HepG2 (cell line): Measurements from ENCODE around the gene ARL3. TPM values are rescaled to one million over a fixed set of nuclear protein-coding genes. Genes with fewer than 3 reads are reported as not detected.

Source experiments
- HMGA1 ChIP-seq: sonication (generic); formaldehyde crosslinking; conservative IDR thresholded peaks from 2 replicates; pipeline ENCODE4 v1.4.0; 2020; ENCODE audit warnings: missing genetic modification reagents
- MEIS2 ChIP-seq: sonication (generic); formaldehyde crosslinking; IDR thresholded peaks from 2 replicates; pipeline ENCODE4 v1.9.0; 2021; ENCODE audit warnings: mild to moderate bottlenecking, missing genetic modification reagents
- PHF5A ChIP-seq: IDR thresholded peaks from one replicate; pipeline ENCODE4 v1.6.1; 2018; ENCODE audit warnings: low read depth, missing genetic modification reagents; ENCODE audit not compliant: unreplicated experiment
- TBL1XR1 ChIP-seq: fragments of 150-350 bp; IDR thresholded peaks from 2 replicates; pipeline ENCODE4 v1.6.1; 2014; ENCODE audit warnings: borderline replicate concordance, low read length; ENCODE audit not compliant: partially characterized antibody
- TOPORS ChIP-seq: sonication (generic); formaldehyde crosslinking; IDR thresholded peaks from 2 replicates; pipeline ENCODE4 v1.8.0; 2023; ENCODE audit warnings: mild to moderate bottlenecking, missing genetic modification reagents
- ZNF235 ChIP-seq: sonication (generic); formaldehyde crosslinking; IDR thresholded peaks from 2 replicates; pipeline ENCODE4 v1.8.1; 2023; ENCODE audit warnings: mild to moderate bottlenecking, missing genetic modification reagents, borderline replicate concordance
- polyA plus RNA-seq, 8 experiments: library from polyadenylated mRNA; depleted of rRNA in 3 of 8; stranded (reverse) in 7 of 8; unstranded in 1 of 8; fragments of >200 nt; fragmentation: Illumina TruSeq in 4 of 8; extraction: Trizol in 4 of 8; gene quantifications; 2 replicates each; pipeline versions ENCODE4 v1.2.1 to v1.2.3, GENCODE V29; 2011 to 2016; ENCODE audit warnings: low read depth in 4 of 8, missing spikeins in 1 of 8, mixed read lengths in 1 of 8; ENCODE audit not compliant: insufficient read depth in 1 of 8
- total RNA-seq, 5 experiments: library from RNA; depleted of rRNA; stranded (reverse); fragments of >200 nt; fragmentation: Illumina TruSeq; extraction: Trizol; gene quantifications; 2 replicates each; pipeline ENCODE4 v1.2.3, GENCODE V29; 2016; ENCODE audit warnings: low read depth in 1 of 5
- TF ChIP-seq, protein P1 (sequence below): sonication (generic); formaldehyde crosslinking; IDR thresholded peaks from 2 replicates; pipeline ENCODE4 v1.5.1; 2020; ENCODE audit warnings: mild to moderate bottlenecking, missing genetic modification reagents, borderline replicate concordance
- TF ChIP-seq, protein P2 (sequence below): fragments of 450-650 bp; IDR thresholded peaks from 2 replicates; pipeline ENCODE4 v1.6.1; 2016
- TF ChIP-seq, protein P3 (sequence below): IDR thresholded peaks from 2 replicates; pipeline ENCODE4 v1.6.1; 2016; ENCODE audit warnings: missing compliant biosample characterization, missing genetic modification reagents, borderline replicate concordance
- TF ChIP-seq, protein P4 (sequence below): sonication (generic); formaldehyde crosslinking; IDR thresholded peaks from one replicate; pipeline ENCODE4 v1.5.1; 2020; ENCODE audit warnings: mild to moderate bottlenecking, missing genetic modification reagents; ENCODE audit errors: not compliant biosample characterization

Gene ARL3
- total and polyA plus RNA-seq, 2 of the 13 experiments (the other 11 are each of a cell fraction or from before 2014, with no cell fraction given): 5.2 to 6.6 TPM

DNA sequence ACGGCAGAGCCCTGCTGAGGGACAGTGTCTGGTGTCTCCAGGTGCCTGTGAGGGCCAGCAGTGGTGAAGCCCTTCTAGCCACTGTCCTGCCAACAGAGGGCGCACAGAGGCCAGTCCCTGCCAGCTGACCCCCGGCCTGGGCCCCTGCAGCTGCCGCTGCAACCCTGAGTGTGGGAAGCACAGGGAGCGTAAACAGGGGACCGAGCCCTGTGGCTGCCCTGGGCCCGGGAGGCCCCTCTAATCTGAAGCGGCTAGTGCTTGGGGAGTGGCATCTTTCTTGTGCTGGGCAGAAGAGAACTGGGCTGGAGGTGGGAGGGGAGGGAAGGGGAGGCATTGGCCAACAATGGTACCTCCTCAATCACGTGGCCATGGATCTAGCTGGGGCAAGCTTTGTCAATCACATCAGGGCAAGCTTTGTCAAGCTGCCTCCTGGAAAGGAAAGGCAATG lies 35.3 kb downstream of the ARL3 start (continued):
- TF ChIP-seq, protein P1, sequence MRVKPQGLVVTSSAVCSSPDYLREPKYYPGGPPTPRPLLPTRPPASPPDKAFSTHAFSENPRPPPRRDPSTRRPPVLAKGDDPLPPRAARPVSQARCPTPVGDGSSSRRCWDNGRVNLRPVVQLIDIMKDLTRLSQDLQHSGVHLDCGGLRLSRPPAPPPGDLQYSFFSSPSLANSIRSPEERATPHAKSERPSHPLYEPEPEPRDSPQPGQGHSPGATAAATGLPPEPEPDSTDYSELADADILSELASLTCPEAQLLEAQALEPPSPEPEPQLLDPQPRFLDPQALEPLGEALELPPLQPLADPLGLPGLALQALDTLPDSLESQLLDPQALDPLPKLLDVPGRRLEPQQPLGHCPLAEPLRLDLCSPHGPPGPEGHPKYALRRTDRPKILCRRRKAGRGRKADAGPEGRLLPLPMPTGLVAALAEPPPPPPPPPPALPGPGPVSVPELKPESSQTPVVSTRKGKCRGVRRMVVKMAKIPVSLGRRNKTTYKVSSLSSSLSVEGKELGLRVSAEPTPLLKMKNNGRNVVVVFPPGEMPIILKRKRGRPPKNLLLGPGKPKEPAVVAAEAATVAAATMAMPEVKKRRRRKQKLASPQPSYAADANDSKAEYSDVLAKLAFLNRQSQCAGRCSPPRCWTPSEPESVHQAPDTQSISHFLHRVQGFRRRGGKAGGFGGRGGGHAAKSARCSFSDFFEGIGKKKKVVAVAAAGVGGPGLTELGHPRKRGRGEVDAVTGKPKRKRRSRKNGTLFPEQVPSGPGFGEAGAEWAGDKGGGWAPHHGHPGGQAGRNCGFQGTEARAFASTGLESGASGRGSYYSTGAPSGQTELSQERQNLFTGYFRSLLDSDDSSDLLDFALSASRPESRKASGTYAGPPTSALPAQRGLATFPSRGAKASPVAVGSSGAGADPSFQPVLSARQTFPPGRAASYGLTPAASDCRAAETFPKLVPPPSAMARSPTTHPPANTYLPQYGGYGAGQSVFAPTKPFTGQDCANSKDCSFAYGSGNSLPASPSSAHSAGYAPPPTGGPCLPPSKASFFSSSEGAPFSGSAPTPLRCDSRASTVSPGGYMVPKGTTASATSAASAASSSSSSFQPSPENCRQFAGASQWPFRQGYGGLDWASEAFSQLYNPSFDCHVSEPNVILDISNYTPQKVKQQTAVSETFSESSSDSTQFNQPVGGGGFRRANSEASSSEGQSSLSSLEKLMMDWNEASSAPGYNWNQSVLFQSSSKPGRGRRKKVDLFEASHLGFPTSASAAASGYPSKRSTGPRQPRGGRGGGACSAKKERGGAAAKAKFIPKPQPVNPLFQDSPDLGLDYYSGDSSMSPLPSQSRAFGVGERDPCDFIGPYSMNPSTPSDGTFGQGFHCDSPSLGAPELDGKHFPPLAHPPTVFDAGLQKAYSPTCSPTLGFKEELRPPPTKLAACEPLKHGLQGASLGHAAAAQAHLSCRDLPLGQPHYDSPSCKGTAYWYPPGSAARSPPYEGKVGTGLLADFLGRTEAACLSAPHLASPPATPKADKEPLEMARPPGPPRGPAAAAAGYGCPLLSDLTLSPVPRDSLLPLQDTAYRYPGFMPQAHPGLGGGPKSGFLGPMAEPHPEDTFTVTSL (CRISPR knock-in tag): no peak
- TF ChIP-seq TOPORS (CRISPR knock-in tag) (no peak), ZNF235 (CRISPR knock-in tag) (no peak), HMGA1 (CRISPR knock-in tag) (no peak), MEIS2 (no peak), TBL1XR1 (no peak), PHF5A (CRISPR knock-in tag) (no peak)
- TF ChIP-seq, protein P2, sequence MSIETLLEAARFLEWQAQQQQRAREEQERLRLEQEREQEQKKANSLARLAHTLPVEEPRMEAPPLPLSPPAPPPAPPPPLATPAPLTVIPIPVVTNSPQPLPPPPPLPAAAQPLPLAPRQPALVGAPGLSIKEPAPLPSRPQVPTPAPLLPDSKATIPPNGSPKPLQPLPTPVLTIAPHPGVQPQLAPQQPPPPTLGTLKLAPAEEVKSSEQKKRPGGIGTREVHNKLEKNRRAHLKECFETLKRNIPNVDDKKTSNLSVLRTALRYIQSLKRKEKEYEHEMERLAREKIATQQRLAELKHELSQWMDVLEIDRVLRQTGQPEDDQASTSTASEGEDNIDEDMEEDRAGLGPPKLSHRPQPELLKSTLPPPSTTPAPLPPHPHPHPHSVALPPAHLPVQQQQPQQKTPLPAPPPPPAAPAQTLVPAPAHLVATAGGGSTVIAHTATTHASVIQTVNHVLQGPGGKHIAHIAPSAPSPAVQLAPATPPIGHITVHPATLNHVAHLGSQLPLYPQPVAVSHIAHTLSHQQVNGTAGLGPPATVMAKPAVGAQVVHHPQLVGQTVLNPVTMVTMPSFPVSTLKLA: no peak
- TF ChIP-seq, protein P3, sequence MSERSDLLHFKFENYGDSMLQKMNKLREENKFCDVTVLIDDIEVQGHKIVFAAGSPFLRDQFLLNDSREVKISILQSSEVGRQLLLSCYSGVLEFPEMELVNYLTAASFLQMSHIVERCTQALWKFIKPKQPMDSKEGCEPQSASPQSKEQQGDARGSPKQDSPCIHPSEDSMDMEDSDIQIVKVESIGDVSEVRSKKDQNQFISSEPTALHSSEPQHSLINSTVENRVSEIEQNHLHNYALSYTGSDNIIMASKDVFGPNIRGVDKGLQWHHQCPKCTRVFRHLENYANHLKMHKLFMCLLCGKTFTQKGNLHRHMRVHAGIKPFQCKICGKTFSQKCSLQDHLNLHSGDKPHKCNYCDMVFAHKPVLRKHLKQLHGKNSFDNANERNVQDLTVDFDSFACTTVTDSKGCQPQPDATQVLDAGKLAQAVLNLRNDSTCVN: no peak
- TF ChIP-seq, protein P4, sequence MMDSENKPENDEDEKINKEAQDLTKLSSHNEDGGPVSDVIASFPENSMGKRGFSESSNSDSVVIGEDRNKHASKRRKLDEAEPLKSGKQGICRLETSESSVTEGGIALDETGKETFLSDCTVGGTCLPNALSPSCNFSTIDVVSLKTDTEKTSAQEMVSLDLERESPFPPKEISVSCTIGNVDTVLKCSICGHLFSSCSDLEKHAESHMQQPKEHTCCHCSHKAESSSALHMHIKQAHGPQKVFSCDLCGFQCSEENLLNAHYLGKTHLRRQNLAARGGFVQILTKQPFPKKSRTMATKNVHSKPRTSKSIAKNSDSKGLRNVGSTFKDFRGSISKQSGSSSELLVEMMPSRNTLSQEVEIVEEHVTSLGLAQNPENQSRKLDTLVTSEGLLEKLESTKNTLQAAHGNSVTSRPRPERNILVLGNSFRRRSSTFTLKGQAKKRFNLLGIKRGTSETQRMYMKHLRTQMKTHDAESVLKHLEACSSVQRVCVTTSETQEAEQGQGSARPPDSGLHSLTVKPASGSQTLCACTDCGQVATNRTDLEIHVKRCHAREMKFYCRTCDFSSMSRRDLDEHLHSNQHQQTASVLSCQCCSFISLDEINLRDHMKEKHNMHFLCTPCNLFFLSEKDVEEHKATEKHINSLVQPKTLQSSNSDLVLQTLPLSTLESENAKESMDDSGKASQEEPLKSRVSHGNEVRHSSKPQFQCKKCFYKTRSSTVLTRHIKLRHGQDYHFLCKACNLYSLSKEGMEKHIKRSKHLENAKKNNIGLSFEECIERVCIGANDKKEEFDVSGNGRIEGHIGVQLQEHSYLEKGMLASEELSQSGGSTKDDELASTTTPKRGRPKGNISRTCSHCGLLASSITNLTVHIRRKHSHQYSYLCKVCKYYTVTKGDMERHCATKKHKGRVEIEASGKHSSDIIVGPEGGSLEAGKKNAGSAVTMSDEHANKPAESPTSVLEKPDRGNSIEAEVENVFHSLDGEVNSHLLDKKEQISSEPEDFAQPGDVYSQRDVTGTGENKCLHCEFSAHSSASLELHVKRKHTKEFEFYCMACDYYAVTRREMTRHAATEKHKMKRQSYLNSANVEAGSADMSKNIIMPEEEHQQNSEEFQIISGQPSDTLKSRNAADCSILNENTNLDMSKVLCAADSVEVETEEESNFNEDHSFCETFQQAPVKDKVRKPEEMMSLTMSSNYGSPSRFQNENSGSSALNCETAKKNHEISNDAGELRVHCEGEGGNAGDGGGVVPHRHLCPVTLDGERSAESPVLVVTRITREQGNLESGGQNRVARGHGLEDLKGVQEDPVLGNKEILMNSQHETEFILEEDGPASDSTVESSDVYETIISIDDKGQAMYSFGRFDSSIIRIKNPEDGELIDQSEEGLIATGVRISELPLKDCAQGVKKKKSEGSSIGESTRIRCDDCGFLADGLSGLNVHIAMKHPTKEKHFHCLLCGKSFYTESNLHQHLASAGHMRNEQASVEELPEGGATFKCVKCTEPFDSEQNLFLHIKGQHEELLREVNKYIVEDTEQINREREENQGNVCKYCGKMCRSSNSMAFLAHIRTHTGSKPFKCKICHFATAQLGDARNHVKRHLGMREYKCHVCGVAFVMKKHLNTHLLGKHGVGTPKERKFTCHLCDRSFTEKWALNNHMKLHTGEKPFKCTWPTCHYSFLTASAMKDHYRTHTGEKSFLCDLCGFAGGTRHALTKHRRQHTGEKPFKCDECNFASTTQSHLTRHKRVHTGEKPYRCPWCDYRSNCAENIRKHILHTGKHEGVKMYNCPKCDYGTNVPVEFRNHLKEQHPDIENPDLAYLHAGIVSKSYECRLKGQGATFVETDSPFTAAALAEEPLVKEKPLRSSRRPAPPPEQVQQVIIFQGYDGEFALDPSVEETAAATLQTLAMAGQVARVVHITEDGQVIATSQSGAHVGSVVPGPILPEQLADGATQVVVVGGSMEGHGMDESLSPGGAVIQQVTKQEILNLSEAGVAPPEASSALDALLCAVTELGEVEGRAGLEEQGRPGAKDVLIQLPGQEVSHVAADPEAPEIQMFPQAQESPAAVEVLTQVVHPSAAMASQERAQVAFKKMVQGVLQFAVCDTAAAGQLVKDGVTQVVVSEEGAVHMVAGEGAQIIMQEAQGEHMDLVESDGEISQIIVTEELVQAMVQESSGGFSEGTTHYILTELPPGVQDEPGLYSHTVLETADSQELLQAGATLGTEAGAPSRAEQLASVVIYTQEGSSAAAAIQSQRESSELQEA: peak; percentile 54
